ENCODE data around the gene AKAP8L.
A peak's percentile ranks its signal among the peaks of the same experiment; 100 is the strongest.

The AKAP8L gene

GRCh38 chr19:15331419-15332310 is 87.1 kb downstream of the AKAP8L start:
- peak overlapping the region; percentile 80 for H3K4me3 ChIP-seq (ENCODE audit: low read depth, low read length)
- TF ChIP-seq POLR2A (IDR thresholded peaks at IDR 0.05; ENCODE audit: extremely low read depth, insufficient read length) (no peak), CTCF (IDR thresholded peaks at IDR 0.05; ENCODE audit: low read depth, low read length) (no peak), MAX (IDR thresholded peaks at IDR 0.05; ENCODE audit: low read depth, low read length) (no peak), MYC (IDR thresholded peaks at IDR 0.05; ENCODE audit: low read depth, low read length) (no peak)
- peak; percentile 75 for DNase-seq (ENCODE audit: low read depth)

GRCh38 chr19:15330801-15331418 is 87.9 kb downstream of the AKAP8L start:
- peak overlapping the region; percentile 80 for H3K4me3 ChIP-seq (ENCODE audit: low read depth, low read length)
- TF ChIP-seq CTCF (IDR thresholded peaks at IDR 0.05; ENCODE audit: low read depth, low read length) (no peak), MAX (IDR thresholded peaks at IDR 0.05; ENCODE audit: low read depth, low read length) (no peak), MYC (IDR thresholded peaks at IDR 0.05; ENCODE audit: low read depth, low read length) (0 out of 2 replicates have a peak, but pooled peaks have one; percentile 34), POLR2A (IDR thresholded peaks at IDR 0.05; ENCODE audit: extremely low read depth, insufficient read length) (no peak)
- peak; percentile 50 for DNase-seq (ENCODE audit: low read depth)

All from NB4 (cell line).